HG03097 (cell line): ENCODE results near the gene NOP58.
A peak's percentile ranks its signal among the peaks of the same experiment; 100 is the strongest.
"Not testable (repeated sequence)": the region's sequence is repeated elsewhere in the genome, so short reads cannot be mapped to it uniquely, and the experiment has no call there.

Experiments
- ATAC-seq: cut with Tn5 transposase; IDR thresholded peaks from one replicate; pipeline ENCODE4 v1.9.1; 2021; ENCODE audit not compliant: unreplicated experiment, low FRiP score

The NOP58 gene

DNA sequence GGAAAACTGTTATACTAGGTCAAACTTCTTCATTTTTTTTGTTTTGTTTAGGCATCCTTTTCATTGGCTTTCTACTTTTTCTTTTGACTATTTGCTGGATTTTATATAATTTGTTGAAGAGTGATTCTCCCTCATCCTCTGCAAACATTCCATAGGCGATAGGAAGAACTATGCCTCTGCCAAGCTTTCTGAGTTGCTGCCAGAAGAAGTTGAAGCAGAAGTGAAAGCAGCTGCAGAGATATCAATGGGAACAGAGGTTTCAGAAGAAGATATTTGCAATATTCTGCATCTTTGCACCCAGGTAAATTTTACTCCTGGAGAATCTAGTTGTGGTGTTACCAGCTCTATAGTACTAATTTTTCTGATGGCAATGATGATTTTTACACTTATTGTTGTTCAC lies 25.4 kb downstream of the NOP58 start:
- no peak for ATAC-seq

DNA sequence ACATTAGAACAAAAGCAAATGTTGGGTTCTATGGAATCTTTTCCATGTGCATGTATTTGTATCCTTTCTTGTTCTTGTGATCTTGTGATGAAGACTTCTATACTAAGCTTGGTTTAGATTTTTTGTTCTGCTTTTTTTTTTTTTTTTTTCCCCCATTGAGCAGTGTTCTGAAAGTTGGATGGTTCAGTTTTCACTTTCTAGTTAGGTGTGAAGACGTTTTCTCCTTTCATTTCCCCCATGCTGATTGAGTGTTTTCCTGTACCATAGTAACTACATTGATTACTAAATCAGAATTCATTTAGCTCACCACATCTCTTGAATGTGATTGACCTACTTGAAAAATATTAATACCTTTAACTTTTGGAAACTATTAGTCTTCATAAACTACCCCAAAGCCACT lies 34.1 kb downstream of the NOP58 start:
- peak; percentile 62 for ATAC-seq

DNA sequence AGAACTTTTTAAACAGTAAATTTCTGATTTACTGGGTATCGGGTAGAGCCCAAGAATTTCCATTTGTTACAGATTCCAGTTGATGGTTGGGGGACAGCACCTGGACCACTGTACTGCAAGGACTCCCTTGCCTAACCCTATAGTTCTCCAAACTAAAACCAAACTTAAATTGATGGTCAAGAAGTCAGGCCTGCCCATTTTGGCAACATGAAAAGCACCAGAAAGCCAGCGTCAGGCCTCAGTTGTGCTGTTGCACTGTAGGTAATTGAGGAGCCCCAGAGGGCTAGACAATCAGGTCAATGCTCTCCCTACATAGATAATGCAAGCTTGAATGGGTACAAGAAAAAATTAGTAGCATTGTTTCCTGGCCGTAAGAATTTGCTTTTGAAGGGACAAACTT lies 40.5 kb downstream of the NOP58 start:
- no peak for ATAC-seq

DNA sequence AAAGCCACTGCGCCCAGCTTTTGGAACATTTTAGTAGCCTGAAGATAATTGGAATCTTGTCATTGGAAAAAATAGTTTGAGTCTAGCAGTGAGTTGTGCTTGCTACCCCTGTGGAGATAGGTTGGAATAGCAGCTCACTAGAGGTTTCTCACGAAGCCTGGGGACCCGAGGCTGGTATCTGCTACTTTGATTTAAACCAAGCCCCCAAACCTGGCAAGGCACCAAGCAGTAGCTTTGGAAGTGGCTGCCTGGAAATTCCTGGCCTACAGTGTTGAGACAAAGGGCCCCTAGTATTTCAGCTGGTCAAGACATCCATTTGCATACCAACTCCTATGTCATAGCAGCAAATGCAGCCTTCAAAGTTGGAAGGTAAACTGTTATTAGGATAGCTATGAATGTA lies 42.1 kb downstream of the NOP58 start:
- ATAC-seq = no peak

DNA sequence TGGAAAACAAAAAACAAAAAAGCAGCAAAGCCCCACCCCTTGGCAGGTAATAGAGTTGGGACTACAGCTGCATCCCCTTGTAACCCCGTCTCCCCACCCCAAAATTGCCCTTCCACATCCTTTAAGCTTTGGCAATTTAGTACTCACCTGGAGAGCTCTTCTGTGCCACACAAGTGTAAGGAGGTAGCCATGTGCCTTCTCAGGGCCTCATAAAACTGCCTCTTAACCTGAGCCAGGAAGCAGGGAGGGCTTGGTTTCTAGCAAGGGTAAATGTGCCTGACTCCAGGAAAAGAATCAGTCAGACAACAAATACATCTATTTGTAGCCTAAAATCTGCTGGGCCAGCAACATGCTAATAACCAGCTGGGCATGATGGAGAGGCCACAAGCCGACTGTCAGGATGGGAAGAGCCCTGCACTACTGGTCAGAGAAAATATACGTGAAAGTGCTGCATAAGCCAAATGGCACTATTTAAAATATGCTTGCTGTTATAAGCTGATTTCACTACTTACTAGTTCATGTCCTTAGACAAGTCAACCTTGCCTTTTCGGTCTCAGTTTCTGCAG lies 46.3 kb downstream of the NOP58 start:
- no peak for ATAC-seq

DNA sequence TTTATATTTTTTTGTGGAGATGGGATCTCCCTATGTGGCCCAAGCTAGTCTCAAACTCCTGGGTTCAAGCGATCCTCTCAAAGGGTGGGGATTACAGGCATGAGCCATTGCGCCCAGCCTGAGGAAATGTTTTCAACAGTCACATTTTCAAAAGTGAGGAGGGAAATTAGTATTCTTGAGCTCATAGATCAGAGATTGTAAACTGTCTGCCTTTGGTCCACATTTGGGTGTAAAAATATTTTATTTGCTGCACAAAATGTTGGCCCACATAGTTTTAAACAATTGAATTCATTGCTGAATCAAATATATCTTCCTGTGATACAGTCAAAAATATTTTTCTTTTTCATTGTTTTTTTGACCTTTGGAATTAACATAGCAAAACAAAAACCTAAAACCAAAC lies 48.6 kb downstream of the NOP58 start:
- no peak for ATAC-seq

DNA sequence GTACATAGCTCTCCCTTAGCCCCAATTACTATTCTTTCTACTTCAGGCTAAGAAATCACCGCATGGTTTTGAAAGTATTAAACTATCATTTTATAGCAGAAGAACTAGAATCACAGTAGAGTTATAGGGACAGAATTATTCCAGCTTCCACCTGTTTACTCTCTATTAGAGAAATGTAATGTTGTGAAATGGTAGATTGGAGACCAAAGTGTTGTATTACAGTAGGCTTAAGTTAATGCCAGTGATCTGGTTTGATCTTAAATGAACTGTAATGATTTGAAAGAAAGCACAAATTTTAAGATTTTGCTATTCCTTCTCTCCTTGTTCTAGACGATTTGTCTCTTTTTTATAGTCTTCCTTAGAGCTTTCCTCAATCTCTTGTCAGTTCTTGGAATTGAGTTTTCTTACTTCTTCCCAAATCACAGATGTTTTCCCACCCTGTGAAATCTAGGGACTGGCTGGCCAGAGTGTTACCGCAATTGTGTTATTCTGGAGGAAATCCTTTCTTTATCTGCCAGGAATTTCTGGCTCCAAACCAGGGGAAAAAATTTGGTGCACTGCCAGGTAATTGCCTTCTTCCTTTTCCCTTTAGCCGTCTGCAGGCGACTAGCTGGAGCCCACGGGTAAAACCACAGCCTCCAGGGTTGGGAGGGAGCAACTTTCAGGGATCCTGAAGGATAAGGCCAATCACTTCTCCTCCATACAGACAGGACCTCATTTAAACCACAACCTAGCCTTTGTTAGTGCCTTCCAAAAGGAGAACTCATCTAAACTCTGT lies 51.7 kb downstream of the NOP58 start:
- ATAC-seq = no peak

DNA sequence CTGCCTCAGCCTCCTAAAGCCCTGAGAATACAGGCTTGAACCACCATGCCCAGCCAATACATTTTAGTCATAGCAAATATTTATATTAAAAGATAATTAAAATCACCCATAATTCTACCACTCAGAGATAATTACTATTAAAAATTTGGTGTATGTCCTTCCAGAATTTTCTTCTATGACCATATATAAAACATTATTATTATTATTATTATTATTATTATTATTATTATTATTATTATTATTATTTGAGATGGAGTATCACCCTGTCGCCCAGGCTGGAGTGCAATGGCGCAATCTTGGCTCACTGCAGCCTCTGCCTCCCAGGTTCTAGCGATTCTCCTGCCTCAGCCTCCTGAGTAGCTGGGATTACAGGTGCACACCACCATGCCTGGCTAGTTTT lies 54.8 kb downstream of the NOP58 start:
- not testable (repeated sequence) for ATAC-seq

DNA sequence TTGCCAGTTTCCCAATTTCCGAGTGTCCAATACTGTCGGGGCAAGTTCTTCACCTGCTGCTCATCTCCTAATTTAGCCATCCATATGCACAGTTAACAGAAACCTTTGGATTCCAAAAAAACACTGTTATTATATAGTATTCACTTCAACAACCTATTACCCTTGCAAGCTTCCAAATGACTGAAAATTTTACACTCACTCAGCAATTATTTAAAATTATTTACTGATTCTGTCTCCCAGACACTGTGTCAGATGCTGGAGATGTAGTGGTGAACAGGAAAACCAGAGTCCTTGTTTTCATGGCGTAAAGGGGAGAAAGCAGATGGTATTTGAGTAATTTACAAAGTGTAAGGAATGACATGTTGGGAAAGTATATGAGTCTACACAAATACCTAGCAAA lies 56.9 kb downstream of the NOP58 start:
- ATAC-seq = no peak

DNA sequence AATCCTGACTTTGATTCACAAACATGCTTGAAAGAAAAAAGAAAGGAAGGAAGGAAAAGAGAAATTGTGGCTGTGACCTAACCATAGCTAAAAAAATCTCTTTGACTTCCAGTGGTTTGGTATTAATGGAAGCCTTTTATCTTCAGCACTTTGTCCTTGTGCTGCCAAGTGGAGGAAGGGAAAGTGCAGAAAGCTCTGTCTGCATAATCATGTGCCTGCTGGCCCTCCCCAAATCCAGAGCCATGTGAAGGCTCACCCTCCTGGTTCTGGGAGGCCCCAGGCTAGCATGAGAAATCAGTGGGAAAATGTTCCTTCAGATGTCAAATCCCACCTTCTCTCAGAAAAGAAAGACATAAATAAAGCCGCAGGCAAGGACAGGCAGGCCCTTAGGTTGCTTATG lies 62.3 kb downstream of the NOP58 start:
- ATAC-seq = no peak

DNA sequence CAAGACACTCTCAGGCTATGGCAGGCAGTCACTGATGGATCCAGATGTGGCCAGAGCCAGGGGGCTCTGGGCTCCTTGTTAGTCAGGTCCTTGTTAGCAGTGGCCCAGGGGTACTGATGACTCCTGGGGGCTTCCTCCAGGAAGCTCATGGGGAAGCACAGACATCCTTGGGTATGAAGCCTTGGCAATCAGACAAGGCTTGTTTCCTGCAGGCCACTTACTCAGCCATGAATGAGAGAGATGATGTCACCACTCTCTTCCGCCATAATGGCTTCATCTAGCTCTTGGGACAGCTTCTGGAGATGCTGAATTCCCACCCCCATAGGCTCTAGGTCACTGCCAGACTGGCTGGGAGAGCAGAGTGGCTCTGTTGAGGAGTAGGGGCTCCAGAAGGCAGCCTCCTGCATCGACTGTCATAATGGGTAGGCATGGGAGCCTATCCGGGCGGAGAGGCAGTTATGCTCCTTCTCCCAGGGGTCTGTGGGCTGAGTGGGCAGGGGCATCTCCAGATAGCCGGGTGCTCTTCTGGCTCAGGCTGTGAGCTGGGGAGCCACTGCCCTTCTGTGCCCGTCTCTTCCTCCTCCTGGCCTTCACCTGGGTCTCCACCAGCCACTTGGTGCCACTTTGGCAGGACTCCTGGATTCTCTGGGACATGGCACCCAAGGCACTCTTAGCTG lies 70.4 kb downstream of the NOP58 start:
- no peak for ATAC-seq

DNA sequence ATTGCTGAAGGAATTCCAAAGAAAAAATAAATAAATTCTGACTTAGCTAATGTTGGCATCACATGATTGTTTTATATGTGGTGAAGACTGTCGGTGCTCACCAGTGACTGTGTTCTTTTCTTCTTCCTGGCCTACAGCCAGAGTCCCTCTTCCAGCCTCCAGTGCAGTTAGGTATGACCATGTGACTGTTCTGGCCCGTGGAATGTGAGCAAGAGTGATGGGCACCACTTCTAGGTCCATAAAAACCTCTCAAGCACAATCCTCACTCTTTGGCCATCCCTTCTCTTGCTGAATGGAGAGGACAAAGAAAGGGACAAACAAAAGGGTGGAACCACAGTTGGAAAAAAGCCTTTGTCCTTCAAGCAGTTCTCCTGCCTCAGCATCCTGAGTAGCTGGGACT lies 71.6 kb downstream of the NOP58 start:
- no peak for ATAC-seq

DNA sequence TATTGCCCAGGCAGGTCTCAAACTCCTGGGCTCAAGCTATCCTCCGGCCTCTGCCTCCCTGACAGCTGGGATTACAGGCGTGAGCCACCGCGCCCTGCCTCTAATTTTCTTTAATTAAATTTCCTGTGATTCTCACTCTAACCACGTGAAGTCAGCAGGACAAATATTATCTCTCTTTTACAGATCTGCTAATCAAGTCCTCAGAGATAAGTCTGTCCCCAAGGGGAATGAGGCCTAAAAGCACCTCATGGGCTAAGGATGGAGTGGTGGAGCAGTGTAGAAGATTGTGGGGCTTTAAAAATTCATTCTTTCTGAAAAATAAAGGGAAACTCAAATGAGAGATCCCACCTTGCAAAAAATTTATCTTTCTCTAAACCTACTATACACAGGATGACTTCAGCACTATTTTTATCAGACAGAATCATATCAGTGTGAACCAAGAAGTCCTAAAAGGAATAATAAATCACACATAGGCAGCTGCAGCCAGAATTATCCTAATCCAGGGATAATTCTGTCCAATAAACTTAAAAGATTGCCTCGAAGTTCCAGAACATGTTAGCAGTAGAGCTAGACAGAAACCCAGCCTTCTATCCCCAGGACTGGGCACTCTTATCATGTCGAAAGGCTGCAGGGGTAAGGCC lies 72.3 kb downstream of the NOP58 start:
- no peak for ATAC-seq

DNA sequence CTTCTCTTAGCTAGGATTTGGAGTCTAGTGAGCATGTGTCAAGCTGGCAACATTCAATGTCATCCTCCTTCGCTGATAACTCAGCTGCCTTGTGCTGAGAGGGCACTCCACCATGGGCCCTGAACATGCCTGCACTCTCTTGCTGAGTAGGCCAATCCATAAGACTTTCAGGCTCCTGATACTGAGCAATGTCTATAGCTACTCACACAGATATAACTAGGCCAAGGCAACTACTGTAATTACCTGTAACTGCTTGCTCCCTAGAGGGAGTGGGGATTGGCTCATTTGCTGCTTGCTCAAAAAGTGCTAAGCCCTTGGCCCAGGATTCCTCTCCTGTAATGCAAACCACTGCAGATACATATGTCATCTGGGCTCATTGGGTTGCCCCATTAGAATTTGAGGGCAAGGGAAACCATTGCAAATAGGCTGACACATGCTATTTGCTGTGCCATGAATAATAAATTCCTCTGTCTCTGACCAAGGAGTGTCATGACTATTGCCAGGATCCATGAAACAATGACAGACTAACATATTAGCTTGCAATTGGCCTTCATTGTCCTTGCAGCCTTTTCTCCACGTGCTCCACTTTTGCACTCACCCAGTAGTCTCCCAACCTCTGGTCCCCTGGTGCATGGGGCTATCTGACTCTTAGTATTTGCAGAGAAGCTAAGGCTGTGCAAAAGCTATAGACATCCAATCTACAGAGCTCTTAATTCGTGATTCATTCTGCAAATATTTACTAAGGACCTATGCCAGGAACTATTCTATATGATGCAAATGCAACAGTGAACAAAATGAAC lies 73.7 kb downstream of the NOP58 start:
- no peak for ATAC-seq

DNA sequence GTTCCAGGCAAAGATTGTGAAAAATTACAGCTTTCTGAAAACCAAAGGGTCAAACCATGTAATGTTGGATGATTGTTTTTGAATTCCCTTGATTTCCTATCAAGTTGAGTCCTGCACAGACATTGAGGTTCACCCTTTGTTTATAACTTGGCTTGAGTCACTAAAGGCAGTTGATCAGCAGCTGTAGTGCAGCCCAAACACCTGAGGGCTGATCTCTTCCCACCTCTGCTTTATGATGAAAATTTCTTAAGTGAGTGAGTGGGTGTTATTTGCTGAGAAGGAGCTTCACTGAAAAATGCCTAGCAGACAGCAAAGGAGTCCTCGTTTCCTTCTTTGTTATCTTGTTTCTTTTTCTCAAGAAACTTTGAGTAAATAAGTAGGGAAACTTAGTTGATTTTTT lies 78.6 kb downstream of the NOP58 start:
- no peak for ATAC-seq

DNA sequence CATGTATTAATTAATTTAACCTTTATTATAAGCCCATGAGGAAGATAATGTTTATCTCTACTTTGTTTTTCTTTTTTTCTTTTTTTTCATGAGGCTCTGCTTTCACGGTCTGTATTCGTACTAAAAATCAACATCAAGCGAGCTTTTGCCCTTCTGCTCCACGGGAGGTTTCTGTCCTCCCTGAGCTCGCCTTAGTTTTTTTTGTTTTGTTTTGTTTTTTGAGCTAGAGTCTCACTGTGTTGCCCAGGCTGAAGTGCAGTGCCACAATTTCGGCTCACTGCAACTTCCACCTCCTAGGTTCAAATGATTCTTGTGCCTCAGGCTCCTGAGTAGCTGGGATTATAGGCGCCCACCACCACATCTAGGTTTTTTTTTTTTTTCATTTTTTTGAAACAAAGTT lies 80.6 kb downstream of the NOP58 start:
- no peak for ATAC-seq
